ENCODE measurements around the gene TMEM219.

- TF ChIP-seq CTCF (IDR thresholded peaks at IDR 0.05; ENCODE audit: poor library complexity), result no peak
- no peak for TF ChIP-seq EZH2 (IDR thresholded peaks at IDR 0.05; ENCODE audit: borderline replicate concordance)
These were observed 6.3 kb downstream of the TMEM219 start for GRCh38 chr16:29968205-29968604.
